ENCODE results near the gene KCP.

The KCP gene

GRCh38 chr7:128919881-128920799 lies 9.6 kb upstream of the KCP start:
- H3K4me3 ChIP-seq (ENCODE audit: low read depth, low read length): no peak overlapping the region
- no peak for TF ChIP-seq CTCF (conservative IDR thresholded peaks at IDR 0.05; ENCODE audit: low read depth, low read length)
- no peak for DNase-seq (ENCODE audit: low read depth)

GRCh38 chr7:128919241-128919640 lies 8.7 kb upstream of the KCP start:
- TF ChIP-seq CTCF (conservative IDR thresholded peaks at IDR 0.05; ENCODE audit: low read depth, low read length): no peak
- DNase-seq (ENCODE audit: low read depth): no peak
- H3K4me3 ChIP-seq (ENCODE audit: low read depth, low read length): no peak overlapping the region

GRCh38 chr7:128918016-128918665 lies 7.6 kb upstream of the KCP start:
- no peak for TF ChIP-seq CTCF (conservative IDR thresholded peaks at IDR 0.05; ENCODE audit: low read depth, low read length)
- DNase-seq (ENCODE audit: low read depth): no peak

GRCh38 chr7:128917122-128917521 lies 6.6 kb upstream of the KCP start:
- DNase-seq (ENCODE audit: low read depth): no peak
- TF ChIP-seq CTCF (conservative IDR thresholded peaks at IDR 0.05; ENCODE audit: low read depth, low read length): no peak
- H3K4me3 ChIP-seq (ENCODE audit: low read depth, low read length): no peak overlapping the region

More at GRCh38 chr7:128918016-128918665, 7.6 kb upstream of the KCP start:
- no peak overlapping the region for H3K4me3 ChIP-seq (ENCODE audit: low read depth, low read length)

- no peak overlapping the region for H3K4me3 ChIP-seq (ENCODE audit: low read depth, low read length)
- no peak for DNase-seq (ENCODE audit: low read depth)
- no peak for TF ChIP-seq CTCF (conservative IDR thresholded peaks at IDR 0.05; ENCODE audit: low read depth, low read length)
Measured at GRCh38 chr7:128916643-128916915, 6.1 kb upstream of the KCP start.

- DNase-seq (ENCODE audit: low read depth): no peak
- H3K4me3 ChIP-seq (ENCODE audit: low read depth, low read length): no peak overlapping the region
- TF ChIP-seq CTCF (conservative IDR thresholded peaks at IDR 0.05; ENCODE audit: low read depth, low read length): no peak
Measured at GRCh38 chr7:128915841-128916642, 5.5 kb upstream of the KCP start.

Data from choroid plexus epithelial cell (primary cell).